Natural killer cell (primary cell): ENCODE measurements around the gene SH3BP5L. TPM values are rescaled to one million over a fixed set of nuclear protein-coding genes. Genes with fewer than 3 reads are reported as not detected.

Source experiments
- ATAC-seq, 3 donors: fragments of 150-1000 bp in 2 of 3; fragments of 200-7000 bp in 1 of 3; cut with Tn5 transposase; 1 replicate in 1 of 3; 2 replicates in 2 of 3; pipeline ENCODE4 v1.10.0; 2021; ENCODE audit warnings: mild to moderate bottlenecking in 2 of 3, moderate library complexity in 2 of 3
- DNase-seq, 2 donors: peaks; one replicate each; pipeline versions ENCODE4 v3.0.0 to v3.0.0-alpha.2; 2013 to 2021; ENCODE audit warnings: mixed read lengths in 1 of 2
- H3K27ac ChIP-seq: one replicate; pipeline ENCODE4 v1.5.1; 2013; ENCODE audit warnings: mild to moderate bottlenecking, low read length
- H3K27me3 ChIP-seq: one replicate; pipeline ENCODE4 v1.6.1; 2013; ENCODE audit warnings: low read length; ENCODE audit not compliant: control insufficient read depth, insufficient read depth
- H3K36me3 ChIP-seq: one replicate; pipeline ENCODE4 v1.6.1; 2013; ENCODE audit warnings: low read length; ENCODE audit not compliant: control insufficient read depth, insufficient read depth
- H3K4me1 ChIP-seq: one replicate; pipeline ENCODE4 v1.6.1; 2013; ENCODE audit warnings: low read length; ENCODE audit not compliant: control insufficient read depth, insufficient read depth
- H3K4me3 ChIP-seq: one replicate; pipeline ENCODE4 v1.5.1; 2013; ENCODE audit warnings: low read length
- H3K9me3 ChIP-seq: one replicate; pipeline ENCODE4 v1.6.1; 2013; ENCODE audit warnings: low read length; ENCODE audit not compliant: control insufficient read depth, insufficient read depth
- H3K27ac Mint-ChIP-seq, 2 donors: one replicate each; pipeline ENCODE4 v1.8.0; 2022; ENCODE audit warnings: mild to moderate bottlenecking in 2 of 2, mixed read lengths in 2 of 2, moderate library complexity in 1 of 2
- H3K27me3 Mint-ChIP-seq, 2 donors: one replicate each; pipeline ENCODE4 v1.8.0; 2022; ENCODE audit warnings: low read depth in 2 of 2, mixed read lengths in 2 of 2
- H3K36me3 Mint-ChIP-seq: one replicate; pipeline ENCODE4 v1.8.0; 2022; ENCODE audit warnings: mixed read lengths
- H3K4me1 Mint-ChIP-seq, 2 donors: one replicate each; pipeline ENCODE4 v1.8.0; 2022; ENCODE audit warnings: mixed read lengths in 2 of 2
- H3K4me3 Mint-ChIP-seq: one replicate; pipeline ENCODE4 v1.8.0; 2022; ENCODE audit warnings: mild to moderate bottlenecking, moderate library complexity, mixed read lengths
- H3K9me3 Mint-ChIP-seq, 2 donors: one replicate each; pipeline ENCODE4 v1.8.0; 2022; ENCODE audit warnings: mixed read lengths in 2 of 2
- WGBS: methylation state at CpG from one replicate; pipeline ENCODE4 v1.1.7; 2013; ENCODE audit warnings: missing lambda C conversion rate; ENCODE audit not compliant: insufficient coverage; 5-methylcytosine and 5-hydroxymethylcytosine counted together
- intact Hi-C: fragments of 100-400 bp; cut with micrococcal nuclease; formaldehyde crosslinking; loops from one replicate; pipeline ENCODE4 v1.14.2; 2022
- total RNA-seq, 4 donors: library from RNA; stranded (reverse); fragments of 120-200 nt in 1 of 4; gene quantifications; one replicate each; pipeline versions ENCODE4 v1.2.3 to v1.2.4, GENCODE V29; 2013 to 2022
- TF ChIP-seq, protein P1 (sequence below): fragments of 200-600 bp; IDR thresholded peaks from one replicate; pipeline ENCODE4 v1.8.0; 2022; ENCODE audit warnings: antibody characterized with exemption

SH3BP5L gene
- 10 to 100 TPM; 19.0 to 27.5 (median 22.9) TPM for total RNA-seq
- total RNA-seq (2013), result 19.3 TPM

DNA sequence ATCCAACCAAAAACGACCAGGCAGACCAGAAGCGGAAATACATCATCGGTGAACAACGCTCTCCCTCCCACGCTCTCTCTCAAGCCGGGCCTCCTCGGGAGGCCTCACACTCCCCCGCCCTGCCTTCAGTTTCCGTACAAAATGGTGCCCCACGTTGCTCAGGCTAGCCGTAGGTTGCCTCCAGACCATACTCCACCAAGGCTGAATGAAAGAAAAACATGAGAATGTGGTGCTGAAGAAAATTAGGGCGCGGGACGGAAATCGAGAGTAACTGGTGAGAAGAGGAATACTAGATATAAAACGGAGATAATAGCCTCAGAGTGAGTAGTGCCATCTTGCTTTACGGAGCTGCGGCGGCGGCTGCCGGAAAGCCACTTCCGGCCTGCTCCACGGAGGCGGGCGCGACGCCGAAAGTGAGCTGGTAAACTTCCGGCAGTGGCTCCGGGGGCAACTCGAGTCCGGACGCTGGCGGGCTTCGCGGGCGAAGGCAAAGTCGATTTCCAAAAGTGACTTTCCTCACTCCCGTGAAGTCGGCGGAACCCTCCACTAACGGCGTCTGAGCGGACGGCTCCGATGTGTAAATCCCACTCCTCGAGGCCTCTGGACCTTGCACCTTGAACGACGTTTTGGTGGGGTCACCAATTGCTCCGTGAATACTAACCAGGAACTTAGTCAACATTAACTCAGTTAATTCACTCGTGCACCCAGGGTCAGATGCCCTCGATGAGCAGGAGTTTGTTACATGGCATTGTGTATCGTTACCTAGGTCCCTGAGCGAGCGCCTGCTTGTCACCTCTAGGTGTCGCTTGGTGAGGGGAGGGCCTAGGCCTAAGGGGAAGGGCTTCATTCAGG lies at the start of gene SH3BP5L:
Gene SH3BP5L, minus strand, starts transcription at position 7 of the 852 bp plus-strand sequence. CDS start 980 bp downstream, outside the sequence.
- Mint-ChIP-seq H3K4me1 (peaks cover 55 to 56% of the 10 kb centered on the region in 2 donors), H3K27ac (peak within 1 kb of the TSS; percentile 96), H3K36me3 (no peaks in the 10 kb centered on the region), H3K9me3 (no peaks in the 10 kb centered on the region), H3K4me3 (peak within 1 kb of the TSS; percentile 96), H3K27me3 (no peaks in the 10 kb centered on the region)
- peak within 1 kb of the TSS; percentile 93 for H3K4me3 ChIP-seq
- intact Hi-C loops, result loop anchor here (1.0 kb wide), 4 partner anchors 12 to 80 kb away; partner anchors contain the start of genes PGBD2 and ZNF672
- DNase-seq (peak; percentile 87 to 96), ATAC-seq (peak; percentile 85 to 95 (median 87))
- H3K4me1 ChIP-seq, result peaks cover 46% of the 10 kb centered on the region
- H3K27ac ChIP-seq, result peak within 1 kb of the TSS; percentile 99
- TF ChIP-seq, protein P1, sequence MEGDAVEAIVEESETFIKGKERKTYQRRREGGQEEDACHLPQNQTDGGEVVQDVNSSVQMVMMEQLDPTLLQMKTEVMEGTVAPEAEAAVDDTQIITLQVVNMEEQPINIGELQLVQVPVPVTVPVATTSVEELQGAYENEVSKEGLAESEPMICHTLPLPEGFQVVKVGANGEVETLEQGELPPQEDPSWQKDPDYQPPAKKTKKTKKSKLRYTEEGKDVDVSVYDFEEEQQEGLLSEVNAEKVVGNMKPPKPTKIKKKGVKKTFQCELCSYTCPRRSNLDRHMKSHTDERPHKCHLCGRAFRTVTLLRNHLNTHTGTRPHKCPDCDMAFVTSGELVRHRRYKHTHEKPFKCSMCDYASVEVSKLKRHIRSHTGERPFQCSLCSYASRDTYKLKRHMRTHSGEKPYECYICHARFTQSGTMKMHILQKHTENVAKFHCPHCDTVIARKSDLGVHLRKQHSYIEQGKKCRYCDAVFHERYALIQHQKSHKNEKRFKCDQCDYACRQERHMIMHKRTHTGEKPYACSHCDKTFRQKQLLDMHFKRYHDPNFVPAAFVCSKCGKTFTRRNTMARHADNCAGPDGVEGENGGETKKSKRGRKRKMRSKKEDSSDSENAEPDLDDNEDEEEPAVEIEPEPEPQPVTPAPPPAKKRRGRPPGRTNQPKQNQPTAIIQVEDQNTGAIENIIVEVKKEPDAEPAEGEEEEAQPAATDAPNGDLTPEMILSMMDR, result peak; percentile 79
- peaks cover 12% of the 10 kb centered on the region for H3K36me3 ChIP-seq
- H3K27me3 ChIP-seq, result no peaks in the 10 kb centered on the region
- H3K9me3 ChIP-seq, result no peaks in the 10 kb centered on the region
- under 1% methylated on average over 56 of the region's 56 CpGs for WGBS

DNA sequence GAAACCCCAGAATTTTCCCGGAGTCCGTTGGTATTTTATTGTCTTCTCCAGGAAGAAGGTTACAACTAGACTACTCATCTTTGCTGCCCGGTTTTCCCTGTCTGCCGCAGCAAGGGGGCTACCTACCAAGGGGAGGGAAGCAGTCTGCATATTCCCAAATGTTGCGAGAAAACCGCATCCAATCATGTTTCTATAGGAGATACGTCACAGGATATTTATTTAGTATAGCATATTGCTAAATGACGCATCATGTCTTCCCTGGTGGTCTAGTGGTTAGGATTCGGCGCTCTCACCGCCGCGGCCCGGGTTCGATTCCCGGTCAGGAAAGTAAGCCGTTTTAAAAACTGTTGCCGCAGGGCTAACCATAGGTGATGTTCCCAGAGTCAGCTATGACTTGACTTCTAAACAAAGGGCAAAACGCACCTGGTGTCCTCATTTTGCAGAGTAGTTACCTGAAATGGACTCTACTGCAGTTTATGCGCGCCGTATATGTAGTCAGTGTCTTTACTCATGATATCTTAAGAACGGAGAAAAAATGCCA lies 48.3 kb upstream of the SH3BP5L start:
- H3K27ac Mint-ChIP-seq, result peak overlapping the region; percentile 94 to 100
- H3K4me3 Mint-ChIP-seq, result peak overlapping the region; percentile 99
- no peaks in the 10 kb centered on the region for H3K27me3 Mint-ChIP-seq
- Histone ChIP-seq H3K36me3 (no peaks in the 10 kb centered on the region), H3K27ac (peak overlapping the region; percentile 83), H3K27me3 (no peaks in the 10 kb centered on the region), H3K4me3 (peak overlapping the region; percentile 86), H3K4me1 (peaks cover 17% of the 10 kb centered on the region), H3K9me3 (no peaks in the 10 kb centered on the region)
- ATAC-seq, result peak; percentile 62 to 76 (median 70)
- peaks cover 20 to 22% of the 10 kb centered on the region in 2 donors for H3K4me1 Mint-ChIP-seq
- peak; percentile 83 to 92 for DNase-seq
- WGBS, result 10% methylated on average over 23 of the region's 23 CpGs
- H3K9me3 Mint-ChIP-seq, result no peaks in the 10 kb centered on the region
- TF ChIP-seq, protein P1, result no peak
- peaks cover 6% of the 10 kb centered on the region for H3K36me3 Mint-ChIP-seq
- intact Hi-C loops, result loop anchor here (1.0 to 2.0 kb wide), 5 partner anchors 11 to 48 kb away; partner anchors contain the start of genes ZNF672 and ZNF692

GRCh38 chr1:248873409-248873992 lies 47.8 kb upstream of the SH3BP5L start:
- H3K27ac ChIP-seq, result peak overlapping the region; percentile 83
- peak overlapping the region; percentile 86 for H3K4me3 ChIP-seq
- H3K36me3 ChIP-seq, result no peaks in the 10 kb centered on the region
- H3K27me3 ChIP-seq, result no peaks in the 10 kb centered on the region
- under 1% methylated on average over 41 of the region's 41 CpGs for WGBS
- H3K9me3 ChIP-seq, result no peaks in the 10 kb centered on the region
- peak; percentile 78 to 87 (median 82) for ATAC-seq
- intact Hi-C loops, result loop anchor here (1.0 kb wide), 2 partner anchors 10 to 35 kb away; partner anchors contain the start of gene ZNF672
- TF ChIP-seq, protein P1, result no peak
- Mint-ChIP-seq H3K9me3 (no peaks in the 10 kb centered on the region), H3K36me3 (peaks cover 6% of the 10 kb centered on the region), H3K4me3 (peak overlapping the region; percentile 99), H3K4me1 (peaks cover 20 to 22% of the 10 kb centered on the region in 2 donors), H3K27ac (peak overlapping the region; percentile 94 to 100), H3K27me3 (no peaks in the 10 kb centered on the region)
- DNase-seq, result peak; percentile 91 to 95
- H3K4me1 ChIP-seq, result peaks cover 17% of the 10 kb centered on the region
